GM20431 (cell line): ENCODE measurements around the gene TMEM164.

Source experiments
- in situ Hi-C: fragments of 300-500 bp; cut with MseI, MboI; formaldehyde crosslinking; loops from one replicate; pipeline ENCODE4 v1.15.0; 2020; ENCODE audit warnings: low sequenced_read_pairs; ENCODE audit not compliant: unreplicated experiment

The TMEM164 gene

GRCh38 chrX:110036162-110037033 is 33.5 kb downstream of the TMEM164 start:
- in situ Hi-C loops, result no loop called here

- in situ Hi-C loops, result no loop called here
Measured at GRCh38 chrX:110037178-110037577, 34.3 kb downstream of the TMEM164 start.

- in situ Hi-C loops, result no loop called here
Measured at GRCh38 chrX:110038900-110039299, 36.0 kb downstream of the TMEM164 start.

- in situ Hi-C loops, result no loop called here
Measured at GRCh38 chrX:110041980-110042379, 39.1 kb downstream of the TMEM164 start.

- in situ Hi-C loops, result no loop called here
Measured at GRCh38 chrX:110042496-110042895, 39.6 kb downstream of the TMEM164 start.

GRCh38 chrX:110043506-110043905 is 40.6 kb downstream of the TMEM164 start:
- in situ Hi-C loops, result no loop called here

GRCh38 chrX:110044346-110045249 is 41.7 kb downstream of the TMEM164 start:
- in situ Hi-C loops, result no loop called here

GRCh38 chrX:110045421-110045820 is 42.5 kb downstream of the TMEM164 start:
- in situ Hi-C loops, result no loop called here

GRCh38 chrX:110046001-110046400 is 43.1 kb downstream of the TMEM164 start:
- in situ Hi-C loops, result no loop called here

- in situ Hi-C loops, result no loop called here
Measured at GRCh38 chrX:110046971-110047370, 44.1 kb downstream of the TMEM164 start.

GRCh38 chrX:110049096-110049495 is 46.2 kb downstream of the TMEM164 start:
- in situ Hi-C loops, result no loop called here

- in situ Hi-C loops, result no loop called here
Measured at GRCh38 chrX:110050386-110050785, 47.5 kb downstream of the TMEM164 start.

- in situ Hi-C loops, result no loop called here
Measured at GRCh38 chrX:110050901-110051300, 48.0 kb downstream of the TMEM164 start.

- in situ Hi-C loops, result no loop called here
Measured at GRCh38 chrX:110051559-110051958, 48.6 kb downstream of the TMEM164 start.

GRCh38 chrX:110052303-110052702 is 49.4 kb downstream of the TMEM164 start:
- in situ Hi-C loops, result no loop called here

GRCh38 chrX:110053453-110053852 is 50.5 kb downstream of the TMEM164 start:
- in situ Hi-C loops, result no loop called here

- in situ Hi-C loops, result no loop called here
Measured at GRCh38 chrX:110055616-110056015, 52.7 kb downstream of the TMEM164 start.

GRCh38 chrX:110056419-110056818 is 53.5 kb downstream of the TMEM164 start:
- in situ Hi-C loops, result no loop called here

- in situ Hi-C loops, result no loop called here
Measured at GRCh38 chrX:110059410-110059809, 56.5 kb downstream of the TMEM164 start.

- in situ Hi-C loops, result no loop called here
Measured at GRCh38 chrX:110060317-110060716, 57.4 kb downstream of the TMEM164 start.
